A673 (cell line): Measurements from ENCODE around the gene TBX1. TPM values are rescaled to one million over a fixed set of nuclear protein-coding genes. Genes with fewer than 3 reads are reported as not detected.

ENCODE experiments used
- BruUV-seq: library from RNA; stranded (reverse); fragments of 400-500 nt; replicated peaks from 2 replicates; lab custom pipeline; 2021; lab: Mats Ljungman, UMichigan
- CTCF ChIA-PET: fragments of 300-600 bp; sonication (Branson Sonifier 250); formaldehyde crosslinking; loops from one replicate; lab custom pipeline; 2022; ENCODE audit warnings: antibody characterized with exemption; lab: Charles Lee
- POLR2A ChIA-PET: fragments of 300-600 bp; sonication (Branson Sonifier 250); formaldehyde crosslinking; loops from one replicate; lab custom pipeline; 2022; ENCODE audit warnings: antibody characterized with exemption; ENCODE audit not compliant: low non-redundant PET; lab: Charles Lee
- DNase-seq: peaks from one replicate; pipeline ENCODE4 v3.0.0-alpha.2; 2015; ENCODE audit warnings: low spot score
- H3K27ac ChIP-seq: fragments of 200-600 bp; sonication (generic); 2 replicates; pipeline ENCODE4 v1.5.1; 2016; ENCODE audit warnings: mixed run types, low read depth, mild to moderate bottlenecking, mixed read lengths, antibody characterized with exemption, low read length; ENCODE audit not compliant: poor library complexity, severe bottlenecking
- H3K27me3 ChIP-seq: fragments of 200-600 bp; sonication (generic); replicated peaks from 2 replicates; pipeline ENCODE4 v1.6.1; 2017; ENCODE audit warnings: mixed run types, low read depth, mild to moderate bottlenecking, mixed read lengths, antibody characterized with exemption, low read length; ENCODE audit not compliant: insufficient read depth, poor library complexity
- H3K36me3 ChIP-seq: fragments of 200-600 bp; sonication (generic); 2 replicates; pipeline ENCODE4 v1.6.1; 2016; ENCODE audit warnings: mixed run types, mild to moderate bottlenecking, mixed read lengths, antibody characterized with exemption, low read length; ENCODE audit not compliant: insufficient read depth, poor library complexity, severe bottlenecking
- H3K4me1 ChIP-seq: fragments of 200-600 bp; sonication (generic); 2 replicates; pipeline ENCODE4 v1.6.1; 2017; ENCODE audit warnings: mixed run types, mild to moderate bottlenecking, mixed read lengths, antibody characterized with exemption, low read length; ENCODE audit not compliant: insufficient read depth, poor library complexity, severe bottlenecking
- H3K4me3 ChIP-seq: fragments of 200-600 bp; sonication (generic); 2 replicates; pipeline ENCODE4 v1.5.1; 2016; ENCODE audit warnings: low read depth, mixed run types, mild to moderate bottlenecking, mixed read lengths, low read length; ENCODE audit not compliant: poor library complexity, severe bottlenecking
- H3K9me3 ChIP-seq: fragments of 200-600 bp; sonication (generic); 2 replicates; pipeline ENCODE4 v1.6.1; 2016; ENCODE audit warnings: mixed run types, low read depth, mild to moderate bottlenecking, mixed read lengths, antibody characterized with exemption, low read length; ENCODE audit not compliant: poor library complexity, severe bottlenecking
- CTCF ChIP-seq: fragments of 300-800, 200-600 bp; sonication (generic); conservative IDR thresholded peaks from 2 replicates; pipeline ENCODE4 v1.5.1; 2017; ENCODE audit warnings: low read depth, mild to moderate bottlenecking, antibody characterized with exemption, low read length, moderate library complexity, mixed read lengths
- EZH2 ChIP-seq: fragments of 200-600 bp; sonication (generic); IDR thresholded peaks from 2 replicates; pipeline ENCODE4 v1.6.1; 2017; ENCODE audit warnings: borderline replicate concordance, low read depth, mild to moderate bottlenecking, mixed read lengths, antibody characterized with exemption, low read length; ENCODE audit not compliant: poor library complexity, severe bottlenecking
- intact Hi-C: fragments of 100-400 bp; cut with micrococcal nuclease; formaldehyde crosslinking; loops from one replicate; pipeline ENCODE4 v1.10.0; 2022; ENCODE audit not compliant: unreplicated experiment
- total RNA-seq: library from RNA; stranded (reverse); gene quantifications from 2 replicates; pipeline ENCODE4 v1.2.3, GENCODE V29; 2021

Gene TBX1
- total RNA-seq, 1 experiment from 2014 or later = 3.6 TPM

- BruUV-seq = no TSS peak
- Histone ChIP-seq H3K4me3 (no peak overlapping the region), H3K9me3 (no peaks in the 10 kb centered on the region), H3K36me3 (no peaks in the 10 kb centered on the region), H3K4me1 (peaks cover 21% of the 10 kb centered on the region), H3K27me3 (no peaks in the 10 kb centered on the region), H3K27ac (no peak overlapping the region)
- intact Hi-C loops = no loop called here
- ChIA-PET POLR2A (no interaction called here), CTCF (no interaction called here)
- no peak for TF ChIP-seq CTCF
- TF ChIP-seq EZH2 = no peak
- DNase-seq = no peak
Observed at GRCh38 chr22:19803736-19804267, 43.2 kb downstream of the TBX1 start.

- H3K36me3 ChIP-seq = no peaks in the 10 kb centered on the region
- DNase-seq = no peak
- intact Hi-C loops = no loop called here
- TF ChIP-seq EZH2 (no peak), CTCF (no peak)
- no peaks in the 10 kb centered on the region for H3K27me3 ChIP-seq
- H3K4me1 ChIP-seq = peaks cover 15% of the 10 kb centered on the region
- POLR2A ChIA-PET = no interaction called here
- CTCF ChIA-PET = no interaction called here
- H3K27ac ChIP-seq = no peak overlapping the region
- no TSS peak for BruUV-seq
- H3K9me3 ChIP-seq = no peaks in the 10 kb centered on the region
- no peak overlapping the region for H3K4me3 ChIP-seq
Observed at GRCh38 chr22:19805821-19806212, 45.2 kb downstream of the TBX1 start.

DNA sequence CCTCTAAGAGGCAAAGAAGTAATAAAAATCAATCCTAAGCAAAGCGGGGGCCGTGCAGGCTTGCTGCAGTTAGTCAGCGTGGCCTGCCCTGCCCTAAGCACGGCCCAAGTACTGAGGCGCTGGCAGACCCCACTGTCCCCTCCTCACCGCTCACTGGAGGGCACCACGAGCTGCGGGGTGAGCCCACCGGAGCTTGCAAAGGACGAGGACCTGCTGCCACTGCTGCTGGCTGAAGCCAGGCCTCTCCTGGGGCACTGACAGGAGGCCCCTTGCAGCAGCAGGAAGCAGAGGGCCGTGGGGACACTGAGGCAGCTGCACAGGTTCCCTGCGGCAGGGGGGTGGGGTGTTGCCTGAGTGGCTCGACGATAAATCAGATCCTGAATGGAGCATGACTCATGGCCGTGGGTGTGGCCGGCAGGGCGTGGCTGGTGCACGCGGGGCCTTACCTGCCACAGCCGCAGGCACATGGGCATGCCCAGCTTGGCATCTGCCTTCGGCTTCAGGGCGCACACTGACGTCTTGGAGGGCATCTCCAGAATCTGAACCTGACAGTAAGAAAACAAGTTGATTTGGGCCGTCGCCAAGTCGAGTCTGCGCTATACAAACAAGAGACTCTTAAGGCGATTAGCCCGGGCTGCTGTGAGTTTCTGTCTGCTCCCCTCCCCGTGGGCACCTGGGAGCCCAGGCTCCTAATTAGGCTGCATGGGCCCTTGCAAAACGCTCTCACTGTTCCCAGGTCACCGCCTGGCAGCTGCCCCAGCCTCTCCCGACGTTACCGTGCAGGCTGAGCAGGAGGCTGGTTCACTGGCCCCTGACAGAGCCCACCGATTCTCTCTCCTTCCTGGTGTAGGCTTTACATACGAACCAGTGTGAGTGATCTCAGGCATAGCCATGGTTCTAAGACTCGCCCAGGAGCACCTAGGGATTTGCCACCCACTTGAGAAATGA is 45.9 kb downstream of the TBX1 start:
- Histone ChIP-seq H3K36me3 (no peaks in the 10 kb centered on the region), H3K27me3 (no peaks in the 10 kb centered on the region), H3K9me3 (no peaks in the 10 kb centered on the region), H3K4me3 (no peak overlapping the region), H3K4me1 (peaks cover 22% of the 10 kb centered on the region), H3K27ac (no peak overlapping the region)
- ChIA-PET POLR2A (no interaction called here), CTCF (no interaction called here)
- no peak for TF ChIP-seq EZH2
- DNase-seq = peak; percentile 54
- no TSS peak for BruUV-seq
- intact Hi-C loops = no loop called here
